Renal cortical epithelial cell (primary cell): ENCODE measurements around the gene FBXL13. TPM values are rescaled to one million over a fixed set of nuclear protein-coding genes. Genes with fewer than 3 reads are reported as not detected.
A peak's percentile ranks its signal among the peaks of the same experiment; 100 is the strongest.
"Not testable (repeated sequence)": the region's sequence is repeated elsewhere in the genome, so short reads cannot be mapped to it uniquely, and the experiment has no call there.

Source experiments
- DNase-seq: peaks from one replicate; pipeline ENCODE4 v3.0.0-alpha.2; 2011; ENCODE audit warnings: low read depth
- total RNA-seq: library from RNA; depleted of rRNA; stranded (reverse); fragments of >200 nt; gene quantifications from 2 replicates; pipeline ENCODE4 v1.2.3, GENCODE V29; 2014

The FBXL13 gene
- total RNA-seq, 1 donor from 2014 or later = 4.3 TPM

DNA sequence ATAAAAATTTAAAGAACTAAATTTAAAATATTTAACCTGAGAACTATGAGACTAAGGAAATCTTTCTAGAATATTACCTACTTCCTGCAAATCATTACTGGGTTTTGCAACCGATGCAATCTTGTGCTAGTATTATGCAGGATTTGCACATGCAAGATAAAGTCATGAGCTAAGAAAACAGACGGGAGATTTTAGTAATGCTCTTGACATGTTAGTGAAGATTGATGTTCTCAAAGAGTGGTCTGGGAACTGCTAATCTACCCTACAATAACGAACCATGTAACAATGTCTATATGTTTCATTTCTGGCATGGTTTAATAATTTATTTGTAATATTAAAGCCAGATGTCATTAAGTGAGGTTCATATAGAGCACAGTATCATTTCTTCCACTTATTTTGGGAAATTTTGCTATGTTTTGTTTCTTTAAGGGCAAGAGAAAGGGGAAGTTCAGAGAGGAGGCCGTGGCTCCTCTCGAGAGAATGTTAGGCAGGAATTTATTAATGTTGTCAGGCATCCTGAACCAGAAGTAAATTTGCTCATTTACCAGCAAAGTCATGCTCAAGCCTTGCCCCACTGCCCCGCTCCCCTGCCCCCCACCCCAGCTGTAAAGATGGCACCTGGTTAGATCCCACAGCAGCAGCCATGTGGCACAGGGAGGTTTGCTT lies 139.0 kb downstream of the FBXL13 start:
- DNase-seq = no peak

DNA sequence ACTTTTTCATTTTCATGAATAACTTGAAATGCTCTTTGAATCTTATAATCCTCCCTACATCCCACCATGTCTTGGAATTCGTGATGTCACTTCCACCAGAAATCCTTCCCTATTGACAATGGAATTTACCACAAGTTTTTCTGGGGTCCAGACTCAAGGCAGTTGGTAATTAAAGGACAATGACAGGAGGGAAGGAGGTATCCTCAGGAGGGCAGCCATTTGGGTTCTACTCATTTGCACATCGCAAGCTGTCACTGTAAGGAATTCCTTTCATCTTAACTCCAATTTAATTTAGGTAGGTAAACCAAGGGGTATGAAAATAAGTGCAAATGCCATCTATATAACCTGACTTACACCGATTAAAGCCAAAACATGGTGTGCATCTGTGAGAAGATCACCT lies 139.9 kb downstream of the FBXL13 start:
- no peak for DNase-seq

DNA sequence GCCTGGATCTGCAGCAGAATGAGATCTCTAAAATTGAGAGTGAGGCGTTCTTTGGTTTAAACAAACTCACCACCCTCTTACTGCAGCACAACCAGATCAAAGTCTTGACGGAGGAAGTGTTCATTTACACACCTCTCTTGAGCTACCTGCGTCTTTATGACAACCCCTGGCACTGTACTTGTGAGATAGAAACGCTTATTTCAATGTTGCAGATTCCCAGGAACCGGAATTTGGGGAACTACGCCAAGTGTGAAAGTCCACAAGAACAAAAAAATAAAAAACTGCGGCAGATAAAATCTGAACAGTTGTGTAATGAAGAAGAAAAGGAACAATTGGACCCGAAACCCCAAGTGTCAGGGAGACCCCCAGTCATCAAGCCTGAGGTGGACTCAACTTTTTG lies 140.4 kb downstream of the FBXL13 start:
- DNase-seq = no peak

DNA sequence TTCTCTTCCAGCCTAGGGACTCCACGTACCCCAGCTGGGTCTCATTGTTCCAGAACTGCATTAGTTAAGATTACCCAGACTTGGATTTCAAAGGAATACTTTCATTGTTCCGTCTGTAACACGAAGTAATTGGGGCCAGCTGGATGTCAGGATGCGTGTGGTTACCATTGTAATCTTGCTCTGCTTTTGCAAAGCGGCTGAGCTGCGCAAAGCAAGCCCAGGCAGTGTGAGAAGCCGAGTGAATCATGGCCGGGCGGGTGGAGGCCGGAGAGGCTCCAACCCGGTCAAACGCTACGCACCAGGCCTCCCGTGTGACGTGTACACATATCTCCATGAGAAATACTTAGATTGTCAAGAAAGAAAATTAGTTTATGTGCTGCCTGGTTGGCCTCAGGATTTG lies 140.8 kb downstream of the FBXL13 start:
- no peak for DNase-seq

DNA sequence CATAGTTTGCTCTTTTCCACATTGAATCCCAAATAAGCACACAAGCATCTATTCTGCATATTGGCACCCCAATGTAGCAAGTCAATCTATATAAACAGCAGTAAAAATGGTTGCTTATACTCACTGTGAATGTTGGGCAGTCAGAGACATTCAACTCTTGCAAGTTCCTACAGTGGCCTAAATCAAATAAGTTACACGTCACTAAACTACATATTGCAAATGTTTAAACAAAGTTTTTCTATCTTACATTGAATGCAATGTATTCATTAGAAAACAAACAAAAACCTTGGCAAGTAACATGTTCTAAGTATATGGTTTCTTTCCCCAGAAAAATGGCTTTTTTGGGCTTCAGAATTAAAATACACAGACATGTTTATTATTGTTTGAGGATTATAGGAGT lies 142.8 kb downstream of the FBXL13 start:
- DNase-seq = no peak

DNA sequence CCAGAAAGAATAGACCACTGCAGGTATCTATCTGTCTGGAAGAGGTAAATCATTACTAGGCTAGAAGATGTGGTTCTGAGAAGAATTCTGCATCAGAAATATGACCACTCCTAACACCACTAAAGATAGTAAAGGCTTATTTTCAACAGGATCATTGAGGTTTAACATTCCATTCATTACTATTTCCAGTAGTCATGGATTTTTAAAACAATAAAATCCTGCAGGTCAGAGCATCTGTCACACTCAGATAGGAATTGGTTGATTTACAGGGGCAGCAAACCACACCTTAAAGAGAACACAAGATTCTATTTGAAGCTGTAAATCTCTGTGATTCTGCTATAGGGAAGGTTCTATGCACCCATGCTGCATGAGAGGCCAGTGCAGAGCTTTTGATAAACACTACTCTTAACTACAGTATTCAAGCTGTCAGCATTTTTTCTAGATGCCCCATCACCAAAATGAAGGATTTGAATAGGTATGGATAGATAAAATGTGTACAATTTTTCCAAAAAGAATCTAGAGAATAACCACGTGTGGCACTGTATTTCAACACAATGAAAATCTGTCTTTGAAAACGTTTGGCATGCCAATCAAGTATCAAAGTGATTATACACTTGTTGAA lies 147.2 kb downstream of the FBXL13 start:
- DNase-seq = peak; percentile 88

DNA sequence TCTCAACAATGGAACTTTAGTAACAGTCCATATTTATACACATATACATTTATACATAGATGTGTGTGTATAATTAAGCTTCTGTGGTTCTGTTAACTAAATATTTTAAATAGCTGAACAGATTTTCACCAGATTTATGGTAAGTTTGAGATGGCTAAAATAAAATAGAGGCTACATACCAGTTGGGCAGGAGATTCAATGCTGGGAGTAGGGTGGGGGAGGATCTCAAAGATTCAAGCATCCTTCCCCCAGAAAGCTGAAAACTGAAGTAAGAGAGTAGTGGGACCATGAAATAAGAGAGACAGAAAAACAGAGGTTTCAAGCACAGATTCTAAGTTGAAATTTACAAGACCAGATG lies 147.8 kb downstream of the FBXL13 start:
- DNase-seq = no peak

DNA sequence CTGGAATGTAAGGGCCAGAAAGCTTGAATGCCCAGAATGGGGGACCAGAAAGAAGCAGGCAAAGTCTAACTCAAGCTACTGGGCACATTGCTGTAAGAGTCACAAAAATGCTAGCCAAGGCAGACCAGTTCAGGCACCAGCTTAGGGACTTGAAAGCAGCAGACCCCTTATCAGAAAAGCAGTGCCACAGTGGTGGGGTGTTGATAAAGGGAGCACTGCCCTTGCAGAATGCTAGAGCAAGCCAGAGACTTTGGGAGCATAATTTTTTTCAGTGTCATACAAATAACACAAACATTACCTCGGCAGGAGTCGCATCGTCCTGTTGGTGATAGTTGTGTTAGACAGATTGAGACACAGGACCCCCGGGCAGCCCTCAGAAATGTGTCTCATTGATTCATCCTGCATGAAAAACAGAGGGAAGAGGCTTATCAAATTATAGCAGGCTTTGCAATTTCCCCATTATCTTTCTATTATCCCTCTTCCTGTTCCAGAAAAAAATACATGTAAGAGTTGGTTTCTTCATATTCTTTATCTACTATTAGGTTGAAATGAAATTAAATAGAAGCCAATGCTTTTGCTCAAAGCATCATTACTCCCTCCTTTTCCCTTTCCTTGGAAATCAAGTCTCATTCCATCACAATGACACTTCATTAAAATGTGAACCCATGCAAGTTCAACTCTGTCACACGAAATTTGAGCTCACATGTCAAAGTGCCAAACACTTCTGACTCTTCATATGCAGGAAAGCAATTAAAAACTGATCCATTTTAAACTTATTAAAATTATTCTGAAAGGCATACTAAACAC lies 148.4 kb downstream of the FBXL13 start:
- DNase-seq = no peak

DNA sequence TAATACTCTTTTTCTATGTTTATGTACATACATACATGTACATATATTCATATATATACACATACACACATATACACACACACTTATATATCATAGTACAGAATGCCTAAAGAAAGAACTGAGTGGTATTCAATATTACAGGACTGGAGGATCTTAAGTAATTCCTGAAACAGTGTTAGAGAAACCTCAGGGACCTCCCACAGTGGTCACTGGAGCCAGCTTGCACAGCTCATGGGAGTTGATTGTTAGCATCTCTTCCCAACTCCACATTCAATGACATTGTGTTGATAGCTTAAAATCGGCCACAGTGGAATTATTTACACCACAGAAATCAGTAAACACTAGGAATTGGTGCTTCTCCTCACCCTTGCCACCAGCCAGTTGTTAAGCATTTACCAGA lies 155.8 kb downstream of the FBXL13 start:
- peak; percentile 44 for DNase-seq

DNA sequence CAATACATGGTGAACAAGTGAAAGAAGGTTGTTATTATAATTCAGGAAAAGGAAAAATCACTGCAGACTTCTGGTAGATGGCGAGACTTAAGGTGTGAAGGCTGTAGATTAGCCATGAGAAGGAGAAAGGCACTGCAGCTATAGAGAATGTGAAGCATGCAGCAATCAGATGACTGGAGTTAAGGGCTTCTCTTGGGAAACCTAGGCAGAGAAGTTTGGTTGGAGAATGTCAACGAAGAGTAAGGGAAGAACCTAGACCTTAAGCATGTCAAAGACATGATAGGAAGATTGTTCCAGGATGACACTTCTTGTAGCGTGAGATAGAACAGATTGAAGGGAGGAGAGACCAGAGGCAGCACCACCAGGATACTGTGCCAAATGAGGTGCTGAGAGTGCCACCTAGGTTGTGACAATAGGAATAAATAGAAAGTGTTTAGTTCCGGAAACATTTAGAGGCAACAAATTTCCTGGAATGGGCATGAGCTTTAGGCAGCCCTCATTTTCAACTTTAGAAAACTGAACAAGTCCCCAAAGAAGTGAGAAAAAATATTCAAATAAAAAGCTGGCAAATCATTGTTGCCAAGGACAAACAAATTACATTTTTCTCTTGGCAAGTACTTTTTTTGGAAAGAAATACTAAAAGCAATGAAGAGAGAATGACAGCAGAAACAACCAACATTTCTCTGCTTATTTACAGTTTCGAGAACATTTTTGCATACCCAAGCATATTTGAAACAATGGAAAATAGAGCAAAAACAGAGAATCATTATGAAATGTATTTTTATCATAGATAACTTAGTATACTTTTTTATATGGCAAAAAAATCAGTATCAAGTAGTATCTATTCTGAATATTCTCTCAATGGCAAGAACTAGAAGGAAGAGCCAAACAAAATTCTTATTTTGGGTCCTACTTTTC lies 156.9 kb downstream of the FBXL13 start:
- peak; percentile 23 for DNase-seq

DNA sequence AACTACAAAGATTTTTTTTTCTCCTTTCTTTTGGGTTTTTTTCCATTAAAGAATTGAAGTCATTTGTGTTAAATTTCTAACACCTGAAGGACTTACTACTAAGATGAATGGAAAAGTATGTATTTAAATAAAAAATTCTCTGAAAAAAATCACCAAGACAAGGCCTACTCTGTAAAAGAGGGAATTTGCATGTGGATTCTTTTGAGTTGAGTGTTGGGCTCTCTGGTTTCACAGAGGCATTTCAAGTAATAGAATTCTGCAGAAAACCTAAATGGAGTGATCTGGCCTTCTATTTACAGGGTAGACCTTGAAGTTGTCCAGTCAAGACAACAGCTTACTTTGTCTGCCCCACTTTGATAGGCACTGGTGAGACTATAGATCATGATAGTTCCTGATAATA lies 157.7 kb downstream of the FBXL13 start:
- peak; percentile 59 for DNase-seq

DNA sequence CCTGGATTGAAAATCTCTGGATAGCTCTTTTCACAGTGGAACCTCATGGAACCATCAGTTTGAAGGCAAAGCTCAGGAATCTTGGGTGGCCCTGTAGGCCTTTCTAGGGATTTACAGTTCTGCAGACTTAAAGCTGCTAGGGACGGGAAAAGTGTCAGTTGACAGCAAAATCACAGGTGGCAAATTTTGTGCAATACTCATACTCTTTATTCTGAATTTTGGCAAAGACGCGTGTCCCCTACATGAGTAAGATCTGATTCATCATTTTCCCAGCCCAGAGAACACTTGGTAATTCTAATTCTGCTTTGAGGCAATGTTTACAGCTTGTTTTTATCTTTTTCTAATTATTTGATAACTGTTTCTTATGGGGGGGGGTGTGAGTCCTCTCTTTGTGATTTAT lies 158.2 kb downstream of the FBXL13 start:
- peak; percentile 67 for DNase-seq

DNA sequence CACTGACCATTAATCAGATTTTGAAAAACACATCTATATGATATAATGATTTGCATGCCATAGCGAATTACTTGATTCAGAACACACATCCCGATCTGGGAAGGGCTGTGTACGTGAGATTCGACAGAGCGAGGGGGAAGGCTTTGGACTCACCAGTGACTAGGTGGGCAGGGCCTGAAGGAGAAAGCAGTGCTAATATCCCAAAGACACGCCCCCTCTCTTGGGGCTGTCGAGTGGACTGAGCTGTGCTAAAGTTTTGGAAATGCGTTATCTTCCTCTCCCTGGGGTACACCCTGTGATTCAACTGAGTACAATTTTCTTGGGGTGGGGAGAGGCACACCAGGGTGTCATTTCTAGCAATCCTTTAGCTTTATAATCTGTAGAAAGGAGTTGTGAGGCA lies 160.0 kb downstream of the FBXL13 start:
- no peak for DNase-seq

DNA sequence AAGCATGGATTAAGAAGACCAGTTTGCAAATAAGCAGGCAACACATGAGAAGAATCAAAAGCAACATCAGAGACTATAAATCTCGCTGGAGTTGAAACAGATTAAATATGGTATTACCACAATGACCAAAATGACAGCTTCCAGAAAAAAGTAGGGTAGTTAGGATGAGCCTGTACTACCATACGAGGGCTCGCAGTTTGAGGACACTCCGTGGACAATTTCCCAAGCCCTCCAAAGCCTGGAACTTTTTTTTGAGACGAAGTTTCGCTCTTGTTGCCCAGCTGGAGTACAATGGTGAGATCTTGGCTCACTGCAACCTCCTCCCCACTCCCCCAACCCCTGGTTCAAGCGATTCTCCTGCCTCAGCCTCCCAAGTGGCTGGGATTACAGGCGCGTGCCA lies 160.8 kb downstream of the FBXL13 start:
- DNase-seq = no peak

DNA sequence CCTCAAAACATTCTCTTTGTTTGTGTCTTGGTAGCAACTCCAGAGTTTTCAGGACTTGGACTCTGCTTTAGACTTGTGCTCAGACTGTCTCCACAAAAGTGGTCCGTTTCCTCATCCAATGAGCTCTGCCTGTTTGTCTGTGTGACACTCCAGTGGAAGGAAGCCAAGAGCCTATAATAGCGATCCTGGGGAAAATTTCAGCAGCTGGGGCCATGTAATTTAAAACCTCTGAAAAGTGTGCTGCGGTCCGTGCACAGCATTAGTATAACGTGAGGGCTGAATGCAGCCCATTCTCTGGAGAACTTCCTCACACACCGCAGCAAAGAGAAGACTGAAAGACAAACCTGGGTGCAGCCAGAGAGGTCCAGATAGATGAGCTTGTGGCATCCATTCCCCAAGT lies 161.9 kb downstream of the FBXL13 start, which contains the start of gene LRRC17:
TSS of gene LRRC17 (plus strand) at position 259 of the 400 bp plus-strand sequence. CDS start 20,914 bp downstream, outside the sequence.
- peak; percentile 25 for DNase-seq

DNA sequence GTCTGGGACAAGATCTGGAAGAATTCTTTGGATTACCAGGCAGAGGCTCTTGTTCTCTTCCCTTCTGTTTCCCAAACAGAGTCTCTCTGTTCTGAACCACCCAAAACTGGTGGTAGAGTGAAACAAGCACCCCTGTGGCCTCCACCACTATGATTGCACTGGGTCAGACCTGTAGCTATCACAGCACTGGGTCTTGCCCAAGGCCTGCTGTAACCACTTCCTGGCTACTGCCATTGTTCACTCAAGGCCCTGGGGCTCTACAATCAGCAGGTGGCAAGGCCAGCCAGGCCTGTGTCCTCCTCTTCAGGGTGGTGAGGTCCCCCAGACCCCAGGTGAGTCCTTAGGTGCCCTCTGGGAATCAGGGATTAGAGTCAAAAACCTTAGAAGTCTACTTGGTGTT lies 165.9 kb downstream of the FBXL13 start:
- no peak for DNase-seq

DNA sequence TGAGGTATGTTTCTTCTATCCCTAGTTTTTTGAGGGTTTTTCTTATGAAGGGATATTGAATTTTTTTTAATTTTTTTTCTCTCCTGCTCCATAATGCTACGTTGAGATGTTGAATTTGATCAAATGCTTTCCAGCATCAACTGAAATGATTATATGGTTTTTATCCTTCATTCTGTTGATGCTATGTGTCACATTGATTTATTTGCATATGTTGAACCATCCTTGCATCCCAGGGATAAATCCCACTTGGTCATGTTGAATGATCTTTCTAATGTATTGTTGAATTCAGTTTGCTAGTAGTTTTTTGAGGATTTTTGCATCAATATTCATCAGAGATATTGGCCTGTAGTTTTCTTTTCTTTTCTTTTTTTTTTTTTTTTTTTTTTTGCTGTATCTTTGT lies 171.0 kb downstream of the FBXL13 start:
- DNase-seq = not testable (repeated sequence)

DNA sequence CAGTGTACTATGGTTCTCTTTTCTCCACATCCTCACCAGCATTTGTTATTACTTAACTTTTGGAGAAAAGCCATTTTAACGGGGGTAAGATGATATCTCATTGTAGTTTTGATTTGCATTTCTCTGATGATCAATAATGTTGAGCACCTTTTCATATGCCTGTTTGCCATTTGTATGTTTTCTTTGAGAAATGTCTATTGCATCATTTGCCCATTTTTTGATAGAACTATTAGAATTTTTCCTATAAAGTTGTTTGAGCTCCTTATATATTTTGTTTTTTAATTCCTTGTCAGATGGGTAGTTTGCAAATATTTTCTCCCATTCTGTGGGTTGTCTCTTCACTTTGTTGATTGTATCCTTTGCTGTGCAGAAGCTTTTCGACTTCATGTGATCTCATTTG lies 172.5 kb downstream of the FBXL13 start:
- DNase-seq = not testable (repeated sequence)

DNA sequence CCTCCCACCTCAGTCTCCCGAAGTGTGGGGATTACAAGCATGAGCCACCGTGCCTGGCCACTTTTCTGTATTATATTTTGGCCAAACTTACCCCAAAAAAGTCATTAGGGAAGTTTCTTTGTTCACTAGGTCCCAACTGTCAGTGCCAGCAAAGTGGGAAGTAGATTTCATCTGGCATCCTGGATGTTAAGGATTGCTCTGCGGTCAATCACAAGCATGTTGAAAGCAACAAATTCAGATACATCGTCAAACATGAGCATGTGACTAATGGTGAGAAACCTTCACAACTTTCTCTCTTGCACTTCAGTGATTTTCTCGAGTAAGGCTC lies 176.1 kb downstream of the FBXL13 start:
- no peak for DNase-seq

DNA sequence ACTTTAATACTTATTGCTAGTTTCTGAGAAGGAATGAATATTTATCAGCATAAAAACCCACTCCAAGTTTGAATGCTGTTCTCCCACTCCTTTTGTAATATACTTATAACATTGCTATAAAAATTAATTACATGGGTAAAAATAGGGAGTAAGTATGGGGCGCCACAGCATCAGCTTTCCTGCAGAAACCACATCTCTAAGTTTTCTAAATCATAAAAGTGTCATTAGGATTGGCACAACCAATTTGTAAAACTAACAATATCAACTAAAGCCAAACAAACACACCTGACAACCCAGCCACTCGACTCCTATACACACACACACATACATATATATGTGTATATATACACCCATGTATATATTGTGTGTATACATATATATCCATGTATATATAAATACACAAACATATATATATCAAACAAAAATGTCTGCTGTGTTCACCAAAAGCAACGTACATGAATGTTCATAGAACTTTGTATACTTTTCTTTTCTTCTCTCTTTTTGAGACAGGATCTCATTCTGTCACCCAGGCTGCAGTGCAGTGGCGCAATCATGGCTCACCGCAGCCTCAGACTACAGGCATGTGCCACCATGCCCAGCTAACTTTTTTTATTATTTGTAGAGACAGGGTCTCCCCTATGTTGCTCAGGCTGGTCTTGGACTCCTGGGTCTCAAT lies 176.6 kb downstream of the FBXL13 start:
- no peak for DNase-seq

DNA sequence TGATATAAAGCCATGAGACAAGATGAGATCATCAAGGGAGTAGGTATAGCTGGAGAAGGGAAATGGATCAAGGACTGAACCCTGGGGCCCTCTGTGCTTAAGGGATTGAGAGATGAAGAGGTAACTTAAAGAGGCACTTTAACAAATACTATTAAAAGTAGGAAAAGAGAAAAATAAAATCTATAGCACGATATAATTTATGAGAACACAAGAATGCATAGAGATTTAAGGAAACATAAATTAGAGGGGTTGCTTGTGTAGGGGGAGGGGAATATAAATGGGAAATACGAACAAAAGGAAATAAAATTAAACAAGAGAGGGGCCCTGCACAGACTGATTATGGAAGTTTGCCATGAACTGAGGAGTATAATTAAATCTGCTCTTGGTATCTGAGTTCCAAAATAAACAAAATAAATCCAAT lies 177.4 kb downstream of the FBXL13 start:
- no peak for DNase-seq
